A673 (cell line): ENCODE measurements around the gene ARPIN. TPM values are rescaled to one million over a fixed set of nuclear protein-coding genes. Genes with fewer than 3 reads are reported as not detected.
"Not testable (repeated sequence)": the region's sequence is repeated elsewhere in the genome, so short reads cannot be mapped to it uniquely, and the experiment has no call there.

Experiments used
- BruUV-seq: library from RNA; stranded (reverse); fragments of 400-500 nt; replicated peaks from 2 replicates; lab custom pipeline; 2021; lab: Mats Ljungman, UMichigan
- CTCF ChIA-PET: fragments of 300-600 bp; sonication (Branson Sonifier 250); formaldehyde crosslinking; loops from one replicate; lab custom pipeline; 2022; ENCODE audit warnings: antibody characterized with exemption; lab: Charles Lee
- POLR2A ChIA-PET: fragments of 300-600 bp; sonication (Branson Sonifier 250); formaldehyde crosslinking; loops from one replicate; lab custom pipeline; 2022; ENCODE audit warnings: antibody characterized with exemption; ENCODE audit not compliant: low non-redundant PET; lab: Charles Lee
- DNase-seq: peaks from one replicate; pipeline ENCODE4 v3.0.0-alpha.2; 2015; ENCODE audit warnings: low spot score
- H3K27ac ChIP-seq: fragments of 200-600 bp; sonication (generic); 2 replicates; pipeline ENCODE4 v1.5.1; 2016; ENCODE audit warnings: mixed run types, low read depth, mild to moderate bottlenecking, mixed read lengths, antibody characterized with exemption, low read length; ENCODE audit not compliant: poor library complexity, severe bottlenecking
- H3K27me3 ChIP-seq: fragments of 200-600 bp; sonication (generic); replicated peaks from 2 replicates; pipeline ENCODE4 v1.6.1; 2017; ENCODE audit warnings: mixed run types, low read depth, mild to moderate bottlenecking, mixed read lengths, antibody characterized with exemption, low read length; ENCODE audit not compliant: insufficient read depth, poor library complexity
- H3K36me3 ChIP-seq: fragments of 200-600 bp; sonication (generic); 2 replicates; pipeline ENCODE4 v1.6.1; 2016; ENCODE audit warnings: mixed run types, mild to moderate bottlenecking, mixed read lengths, antibody characterized with exemption, low read length; ENCODE audit not compliant: insufficient read depth, poor library complexity, severe bottlenecking
- H3K4me1 ChIP-seq: fragments of 200-600 bp; sonication (generic); 2 replicates; pipeline ENCODE4 v1.6.1; 2017; ENCODE audit warnings: mixed run types, mild to moderate bottlenecking, mixed read lengths, antibody characterized with exemption, low read length; ENCODE audit not compliant: insufficient read depth, poor library complexity, severe bottlenecking
- H3K4me3 ChIP-seq: fragments of 200-600 bp; sonication (generic); 2 replicates; pipeline ENCODE4 v1.5.1; 2016; ENCODE audit warnings: low read depth, mixed run types, mild to moderate bottlenecking, mixed read lengths, low read length; ENCODE audit not compliant: poor library complexity, severe bottlenecking
- H3K9me3 ChIP-seq: fragments of 200-600 bp; sonication (generic); 2 replicates; pipeline ENCODE4 v1.6.1; 2016; ENCODE audit warnings: mixed run types, low read depth, mild to moderate bottlenecking, mixed read lengths, antibody characterized with exemption, low read length; ENCODE audit not compliant: poor library complexity, severe bottlenecking
- CTCF ChIP-seq: fragments of 300-800, 200-600 bp; sonication (generic); conservative IDR thresholded peaks from 2 replicates; pipeline ENCODE4 v1.5.1; 2017; ENCODE audit warnings: low read depth, mild to moderate bottlenecking, antibody characterized with exemption, low read length, moderate library complexity, mixed read lengths
- EZH2 ChIP-seq: fragments of 200-600 bp; sonication (generic); IDR thresholded peaks from 2 replicates; pipeline ENCODE4 v1.6.1; 2017; ENCODE audit warnings: borderline replicate concordance, low read depth, mild to moderate bottlenecking, mixed read lengths, antibody characterized with exemption, low read length; ENCODE audit not compliant: poor library complexity, severe bottlenecking
- intact Hi-C: fragments of 100-400 bp; cut with micrococcal nuclease; formaldehyde crosslinking; loops from one replicate; pipeline ENCODE4 v1.10.0; 2022; ENCODE audit not compliant: unreplicated experiment
- total RNA-seq: library from RNA; stranded (reverse); gene quantifications from 2 replicates; pipeline ENCODE4 v1.2.3, GENCODE V29; 2021

The ARPIN gene
- total RNA-seq, 1 experiment from 2014 or later, result 5.9 TPM

- CTCF ChIA-PET, result no interaction called here
- Histone ChIP-seq H3K27me3 (no peaks in the 10 kb centered on the region), H3K9me3 (no peaks in the 10 kb centered on the region), H3K4me1 (no peaks in the 10 kb centered on the region), H3K36me3 (no peaks in the 10 kb centered on the region), H3K4me3 (no peak overlapping the region), H3K27ac (no peak overlapping the region)
- no peak for DNase-seq
- TF ChIP-seq CTCF (no peak), EZH2 (no peak)
- POLR2A ChIA-PET, result no interaction called here
- intact Hi-C loops, result no loop called here
- BruUV-seq, result no TSS peak
Measured at GRCh38 chr15:89870688-89871288, 42.0 kb downstream of the ARPIN start.

GRCh38 chr15:89870006-89870405 lies 42.7 kb downstream of the ARPIN start:
- POLR2A ChIA-PET, result no interaction called here
- no peak overlapping the region for H3K4me3 ChIP-seq
- intact Hi-C loops, result no loop called here

GRCh38 chr15:89869490-89869889 lies 43.3 kb downstream of the ARPIN start:
- H3K27me3 ChIP-seq, CTCF ChIA-PET, intact Hi-C loops, H3K27ac ChIP-seq, POLR2A ChIA-PET, H3K9me3 ChIP-seq, H3K36me3 ChIP-seq, DNase-seq, H3K4me3 ChIP-seq, H3K4me1 ChIP-seq, BruUV-seq: not testable (repeated sequence)

More at GRCh38 chr15:89870006-89870405, 42.7 kb downstream of the ARPIN start:
- CTCF ChIA-PET, result no interaction called here
- BruUV-seq, result no TSS peak
- TF ChIP-seq EZH2 (no peak), CTCF (no peak)
- Histone ChIP-seq H3K36me3 (no peaks in the 10 kb centered on the region), H3K27me3 (no peaks in the 10 kb centered on the region), H3K9me3 (no peaks in the 10 kb centered on the region), H3K27ac (no peak overlapping the region), H3K4me1 (no peaks in the 10 kb centered on the region)
- no peak for DNase-seq
